Stomach (tissue), 4 donors: ENCODE data around the gene IQSEC1.

Experiments
- CTCF ChIP-seq, 7 experiments: fragments of 450-650 bp in 4 of 7; fragments of 200-600 bp in 3 of 7; sonication (generic) in 3 of 7; IDR thresholded peaks; one replicate each; pipeline ENCODE4 v1.5.1; 2016 to 2019; ENCODE audit warnings: antibody characterized with exemption in 7 of 7, control low read depth in 2 of 7, mild to moderate bottlenecking in 1 of 7
- POLR2A ChIP-seq, 4 donors: fragments of 450-650 bp; IDR thresholded peaks; one replicate each; pipeline ENCODE4 v1.6.1; 2016; ENCODE audit warnings: antibody characterized with exemption in 4 of 4, control low read depth in 2 of 4, mild to moderate bottlenecking in 1 of 4, moderate library complexity in 1 of 4

- TF ChIP-seq CTCF (IDR thresholded peaks at IDR 0.05) (no peak), POLR2A (IDR thresholded peaks at IDR 0.05) (no peak)
Observed at GRCh38 chr3:12965999-12966846, 107.0 kb downstream of the IQSEC1 start.
